ENCODE results near the gene GABRA4. TPM values are rescaled to one million over a fixed set of nuclear protein-coding genes. Genes with fewer than 3 reads are reported as not detected.

The GABRA4 gene
- total RNA-seq, 1 donor from 2014 or later = 0.13 TPM

DNA sequence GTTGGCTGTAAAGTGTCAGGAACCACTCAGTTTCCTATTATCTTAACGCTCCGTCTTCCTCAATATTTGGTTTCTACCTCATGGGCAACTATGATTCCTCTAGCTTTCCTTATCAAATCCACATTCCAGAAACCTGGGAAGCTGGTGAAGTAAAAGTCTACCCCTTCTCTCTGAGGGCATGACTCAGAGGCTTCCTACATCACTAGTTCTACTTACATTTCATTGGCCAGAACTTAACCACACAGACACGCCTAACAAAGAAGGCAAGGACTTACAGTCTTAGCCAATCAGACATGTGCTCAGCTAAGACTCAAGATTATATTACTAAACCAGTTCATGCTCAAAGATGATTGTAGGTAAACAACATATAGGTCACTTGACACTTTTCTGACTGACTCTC, 114.7 kb downstream of the GABRA4 start:
- no peaks in the 10 kb centered on the region for H3K9me3 Mint-ChIP-seq (ENCODE audit: unreplicated experiment)
- no peaks in the 10 kb centered on the region for H3K4me1 Mint-ChIP-seq (ENCODE audit: unreplicated experiment)
- TF ChIP-seq, protein P1, sequence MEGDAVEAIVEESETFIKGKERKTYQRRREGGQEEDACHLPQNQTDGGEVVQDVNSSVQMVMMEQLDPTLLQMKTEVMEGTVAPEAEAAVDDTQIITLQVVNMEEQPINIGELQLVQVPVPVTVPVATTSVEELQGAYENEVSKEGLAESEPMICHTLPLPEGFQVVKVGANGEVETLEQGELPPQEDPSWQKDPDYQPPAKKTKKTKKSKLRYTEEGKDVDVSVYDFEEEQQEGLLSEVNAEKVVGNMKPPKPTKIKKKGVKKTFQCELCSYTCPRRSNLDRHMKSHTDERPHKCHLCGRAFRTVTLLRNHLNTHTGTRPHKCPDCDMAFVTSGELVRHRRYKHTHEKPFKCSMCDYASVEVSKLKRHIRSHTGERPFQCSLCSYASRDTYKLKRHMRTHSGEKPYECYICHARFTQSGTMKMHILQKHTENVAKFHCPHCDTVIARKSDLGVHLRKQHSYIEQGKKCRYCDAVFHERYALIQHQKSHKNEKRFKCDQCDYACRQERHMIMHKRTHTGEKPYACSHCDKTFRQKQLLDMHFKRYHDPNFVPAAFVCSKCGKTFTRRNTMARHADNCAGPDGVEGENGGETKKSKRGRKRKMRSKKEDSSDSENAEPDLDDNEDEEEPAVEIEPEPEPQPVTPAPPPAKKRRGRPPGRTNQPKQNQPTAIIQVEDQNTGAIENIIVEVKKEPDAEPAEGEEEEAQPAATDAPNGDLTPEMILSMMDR (IDR thresholded peaks at IDR 0.05; ENCODE audit: unreplicated experiment) = no peak
- no peaks in the 10 kb centered on the region for H3K27me3 Mint-ChIP-seq (ENCODE audit: unreplicated experiment)
- H3K4me3 Mint-ChIP-seq (ENCODE audit: unreplicated experiment) = no peak overlapping the region
- H3K27ac Mint-ChIP-seq (ENCODE audit: unreplicated experiment) = no peak overlapping the region
- no peak for DNase-seq (ENCODE audit: low spot score)
- H3K36me3 Mint-ChIP-seq (ENCODE audit: low read depth, unreplicated experiment) = no peaks in the 10 kb centered on the region

DNA sequence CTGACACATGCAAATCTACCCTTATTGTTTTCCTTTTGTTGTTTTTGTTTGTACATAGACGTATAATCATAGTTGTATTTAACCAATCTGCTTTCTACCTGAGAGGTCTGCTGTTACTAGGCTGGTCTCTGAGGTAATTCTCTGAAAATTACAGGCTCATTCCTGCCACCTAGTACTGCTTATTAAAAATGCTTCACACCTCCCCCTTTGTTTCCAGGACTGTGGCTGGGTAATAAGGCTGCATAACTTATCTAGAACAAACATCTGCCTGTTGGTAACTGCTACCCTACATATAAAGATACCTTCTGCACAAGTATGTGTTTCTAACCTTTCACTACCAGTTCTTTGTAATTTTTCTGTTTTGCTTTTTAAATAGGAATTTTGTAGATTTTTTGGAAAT, 118.6 kb downstream of the GABRA4 start:
- no peaks in the 10 kb centered on the region for H3K4me1 Mint-ChIP-seq (ENCODE audit: unreplicated experiment)
- no peak for DNase-seq (ENCODE audit: low spot score)
- TF ChIP-seq, protein P1 (IDR thresholded peaks at IDR 0.05; ENCODE audit: unreplicated experiment) = no peak
- H3K27ac Mint-ChIP-seq (ENCODE audit: unreplicated experiment) = no peak overlapping the region
- no peaks in the 10 kb centered on the region for H3K9me3 Mint-ChIP-seq (ENCODE audit: unreplicated experiment)
- no peaks in the 10 kb centered on the region for H3K36me3 Mint-ChIP-seq (ENCODE audit: low read depth, unreplicated experiment)
- H3K4me3 Mint-ChIP-seq (ENCODE audit: unreplicated experiment) = no peak overlapping the region
- H3K27me3 Mint-ChIP-seq (ENCODE audit: unreplicated experiment) = no peaks in the 10 kb centered on the region

DNA sequence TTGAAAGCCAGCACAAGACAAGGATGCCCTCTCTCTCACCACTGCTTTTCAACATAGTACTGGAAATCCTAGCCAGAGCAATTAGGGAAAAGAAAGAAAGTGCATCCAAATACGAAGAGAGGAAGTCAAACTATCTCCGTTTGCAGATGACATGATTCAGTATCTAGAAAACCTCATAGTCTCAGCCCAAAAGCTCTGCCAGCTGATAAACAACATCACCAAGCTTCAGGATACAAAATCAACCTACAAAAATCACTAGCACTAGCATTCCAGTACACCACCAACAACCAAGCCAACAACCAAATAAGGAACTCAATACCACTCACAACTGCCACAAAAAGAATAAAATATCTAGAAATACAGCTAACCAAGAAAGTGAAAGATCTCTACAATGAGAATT, 123.0 kb downstream of the GABRA4 start:
- Mint-ChIP-seq H3K36me3 (ENCODE audit: low read depth, unreplicated experiment) (no peaks in the 10 kb centered on the region), H3K4me3 (ENCODE audit: unreplicated experiment) (no peak overlapping the region), H3K9me3 (ENCODE audit: unreplicated experiment) (no peaks in the 10 kb centered on the region), H3K27me3 (ENCODE audit: unreplicated experiment) (no peaks in the 10 kb centered on the region), H3K4me1 (ENCODE audit: unreplicated experiment) (no peaks in the 10 kb centered on the region), H3K27ac (ENCODE audit: unreplicated experiment) (no peak overlapping the region)
- DNase-seq (ENCODE audit: low spot score) = no peak
- TF ChIP-seq, protein P1 (IDR thresholded peaks at IDR 0.05; ENCODE audit: unreplicated experiment) = no peak

Other genes starting within 250 kb of the GABRA4 start
- not detected for gene COX7B2, start 84.3 kb downstream of the GABRA4 start, total RNA-seq (ENCODE audit: unreplicated experiment)
- not detected for gene GABRB1, start 38.0 kb upstream of the GABRA4 start, total RNA-seq (ENCODE audit: unreplicated experiment)

All from endothelial cell (in vitro differentiated cells).